Stimulated activated naive CD8-positive, alpha-beta T cell treated with anti-CD3 and anti-CD28 coated beads, Interleukin-15, Interleukin-2, amounts not matched to agents 100 U/mL and 50 U/mL, for 24 hours (primary cell): ENCODE data around the gene SPRN.
A peak's percentile ranks its signal among the peaks of the same experiment; 100 is the strongest.
"Not testable (repeated sequence)": the region's sequence is repeated elsewhere in the genome, so short reads cannot be mapped to it uniquely, and the experiment has no call there.

Experiments
- ATAC-seq: fragments of 150-1000 bp; cut with Tn5 transposase; one replicate; pipeline ENCODE4 v1.10.0; 2021
- DNase-seq: peaks from one replicate; pipeline ENCODE4 v3.0.0; 2021

Gene SPRN

GRCh38 chr10:133456041-133456951, 31.9 kb upstream of the SPRN start:
- ATAC-seq (no peak), DNase-seq (no peak)

- no peak for DNase-seq
Measured at GRCh38 chr10:133455611-133456031, 31.2 kb upstream of the SPRN start.

GRCh38 chr10:133455196-133455595, 30.8 kb upstream of the SPRN start:
- ATAC-seq (no peak), DNase-seq (no peak)

More at GRCh38 chr10:133455611-133456031, 31.2 kb upstream of the SPRN start:
- ATAC-seq = no peak

GRCh38 chr10:133454204-133454893, 29.9 kb upstream of the SPRN start:
- ATAC-seq (no peak), DNase-seq (no peak)

GRCh38 chr10:133453516-133454203, 29.2 kb upstream of the SPRN start, which contains the start of gene SCART1:
Gene SCART1, plus strand, starts transcription at chr10:133453945. Its CDS starts 53 bp downstream, at chr10:133453998.
- ATAC-seq = peak; percentile 45
- no peak for DNase-seq

- ATAC-seq (no peak), DNase-seq (no peak)
Measured at GRCh38 chr10:133452453-133452852, 28.0 kb upstream of the SPRN start.

GRCh38 chr10:133451346-133451745, 26.9 kb upstream of the SPRN start:
- ATAC-seq (no peak), DNase-seq (no peak)

GRCh38 chr10:133448120-133448519, 23.7 kb upstream of the SPRN start:
- DNase-seq (no peak), ATAC-seq (no peak)

GRCh38 chr10:133446979-133447378, 22.6 kb upstream of the SPRN start:
- ATAC-seq (no peak), DNase-seq (no peak)

GRCh38 chr10:133445751-133446708, 21.6 kb upstream of the SPRN start:
- DNase-seq (no peak), ATAC-seq (no peak)

- no peak for ATAC-seq
- no peak for DNase-seq
Measured at GRCh38 chr10:133445268-133445732, 20.9 kb upstream of the SPRN start.

- ATAC-seq = no peak
Measured at GRCh38 chr10:133444342-133445267, 20.2 kb upstream of the SPRN start.

GRCh38 chr10:133442967-133443924, 18.8 kb upstream of the SPRN start:
- DNase-seq = no peak
- ATAC-seq = no peak

More at GRCh38 chr10:133444342-133445267, 20.2 kb upstream of the SPRN start:
- DNase-seq = no peak

GRCh38 chr10:133442191-133442966, 18.0 kb upstream of the SPRN start:
- ATAC-seq = peak; percentile 82
- DNase-seq = peak; percentile 41

- ATAC-seq (no peak), DNase-seq (no peak)
Measured at GRCh38 chr10:133441780-133442179, 17.4 kb upstream of the SPRN start.

- ATAC-seq = not testable (repeated sequence)
Measured at GRCh38 chr10:133441356-133441755, 16.9 kb upstream of the SPRN start.

GRCh38 chr10:133440633-133441285, 16.3 kb upstream of the SPRN start:
- no peak for ATAC-seq
- no peak for DNase-seq

More at GRCh38 chr10:133441356-133441755, 16.9 kb upstream of the SPRN start:
- not testable (repeated sequence) for DNase-seq
